CD14-positive monocyte (primary cell): ENCODE measurements around the gene HBG2. TPM values are rescaled to one million over a fixed set of nuclear protein-coding genes. Genes with fewer than 3 reads are reported as not detected.

Experiments used
- DNase-seq, 3 donors: peaks; one replicate each; pipeline ENCODE4 v3.0.0-alpha.2; 2011 to 2022
- H2AFZ ChIP-seq: 2 replicates; pipeline ENCODE4 v1.6.0; 2012; ENCODE audit warnings: mild to moderate bottlenecking, low read depth, low read length, inconsistent platforms; ENCODE audit not compliant: insufficient read depth, poor library complexity, severe bottlenecking
- H3K27ac ChIP-seq, 2 donors: 1 replicate in 1 of 2; 2 replicates in 1 of 2; pipeline ENCODE4 v1.5.1; 2012 to 2013; ENCODE audit warnings: low read length in 2 of 2, control low read depth in 1 of 2, inconsistent platforms in 1 of 2, low read depth in 1 of 2, mild to moderate bottlenecking in 1 of 2
- H3K27me3 ChIP-seq, 2 donors: one replicate each; pipeline versions ENCODE4 v1.6.0 to v1.6.1; 2011 to 2013; ENCODE audit warnings: low read length in 2 of 2; ENCODE audit not compliant: control insufficient read depth in 2 of 2, insufficient read depth in 2 of 2
- H3K36me3 ChIP-seq, 2 donors: replicated peaks in 1 of 2; 1 replicate in 1 of 2; 2 replicates in 1 of 2; pipeline versions ENCODE4 v1.5.1 to v1.6.1; 2012 to 2013; ENCODE audit warnings: low read length in 2 of 2, control low read depth in 1 of 2, inconsistent platforms in 1 of 2, mild to moderate bottlenecking in 1 of 2; ENCODE audit not compliant: insufficient read depth in 2 of 2, control insufficient read depth in 1 of 2
- H3K4me1 ChIP-seq, 2 donors: 1 replicate in 1 of 2; 2 replicates in 1 of 2; pipeline versions ENCODE4 v1.5.1 to v1.6.1; 2012 to 2013; ENCODE audit warnings: low read length in 2 of 2, control low read depth in 1 of 2, inconsistent platforms in 1 of 2, mild to moderate bottlenecking in 1 of 2, moderate library complexity in 1 of 2; ENCODE audit not compliant: insufficient read depth in 2 of 2, control insufficient read depth in 1 of 2
- H3K4me2 ChIP-seq: replicated peaks from 2 replicates; pipeline ENCODE3; 2012; ENCODE audit warnings: low read length, moderate library complexity, mild to moderate bottlenecking; ENCODE audit not compliant: poor library complexity, severe bottlenecking; ENCODE audit errors: extremely low read depth
- H3K4me3 ChIP-seq, 3 experiments: fragments of 200-600 bp in 1 of 3; sonication (generic) in 1 of 3; replicated peaks in 1 of 3; 1 replicate in 2 of 3; 2 replicates in 1 of 3; pipeline ENCODE4 v1.5.1; 2011 to 2013; ENCODE audit warnings: low read length in 3 of 3, mild to moderate bottlenecking in 3 of 3, control low read depth in 2 of 3, low read depth in 2 of 3, inconsistent platforms in 1 of 3, moderate library complexity in 1 of 3
- H3K79me2 ChIP-seq: 2 replicates; pipeline ENCODE4 v1.6.0; 2012; ENCODE audit warnings: mild to moderate bottlenecking, control low read depth, inconsistent platforms, low read length, moderate library complexity; ENCODE audit not compliant: insufficient read depth
- H3K9ac ChIP-seq: 2 replicates; pipeline ENCODE4 v1.6.0; 2017; ENCODE audit warnings: low read length, mild to moderate bottlenecking; ENCODE audit not compliant: insufficient read depth, poor library complexity, severe bottlenecking
- H3K9me3 ChIP-seq, 2 donors: replicated peaks in 1 of 2; 1 replicate in 1 of 2; 2 replicates in 1 of 2; pipeline versions ENCODE4 v1.5.1 to v1.6.1; 2012 to 2013; ENCODE audit warnings: low read length in 2 of 2, control low read depth in 1 of 2; ENCODE audit not compliant: control insufficient read depth in 1 of 2, insufficient read depth in 1 of 2
- H4K20me1 ChIP-seq: 2 replicates; pipeline ENCODE4 v1.6.0; 2012; ENCODE audit warnings: mild to moderate bottlenecking, low read length, control low read depth, moderate library complexity; ENCODE audit not compliant: insufficient read depth
- H3K27ac Mint-ChIP-seq, 7 donors: one replicate each; pipeline ENCODE4 v1.8.0; 2020; ENCODE audit warnings: mild to moderate bottlenecking in 7 of 7, mixed read lengths in 7 of 7, moderate library complexity in 6 of 7, inconsistent platforms in 2 of 7
- H3K27me3 Mint-ChIP-seq, 3 donors: one replicate each; pipeline ENCODE4 v1.8.0; 2021 to 2022; ENCODE audit warnings: low read depth in 3 of 3, mild to moderate bottlenecking in 3 of 3, mixed read lengths in 3 of 3, moderate library complexity in 3 of 3, inconsistent platforms in 1 of 3
- H3K36me3 Mint-ChIP-seq, 2 donors: one replicate each; pipeline ENCODE4 v1.8.0; 2020; ENCODE audit warnings: mixed read lengths in 2 of 2, inconsistent platforms in 1 of 2, mild to moderate bottlenecking in 1 of 2
- H3K4me1 Mint-ChIP-seq: one replicate; pipeline ENCODE4 v1.8.0; 2020; ENCODE audit warnings: mild to moderate bottlenecking, mixed read lengths
- H3K4me3 Mint-ChIP-seq, 2 donors: one replicate each; pipeline ENCODE4 v1.8.0; 2020; ENCODE audit warnings: mild to moderate bottlenecking in 2 of 2, mixed read lengths in 2 of 2, moderate library complexity in 1 of 2
- H3K9me3 Mint-ChIP-seq, 7 donors: one replicate each; pipeline ENCODE4 v1.8.0; 2020 to 2022; ENCODE audit warnings: mixed read lengths in 7 of 7, mild to moderate bottlenecking in 6 of 7, moderate library complexity in 6 of 7, inconsistent platforms in 2 of 7
- WGBS: methylation state at CpG from one replicate; pipeline ENCODE4 v1.1.5; 2013; ENCODE audit warnings: missing lambda C conversion rate; ENCODE audit not compliant: insufficient coverage; 5-methylcytosine and 5-hydroxymethylcytosine counted together
- intact Hi-C, 2 donors: fragments of 100-400 bp; cut with micrococcal nuclease; formaldehyde crosslinking; loops; one replicate each; pipeline versions ENCODE4 v1.15.0 to v1.15.1; 2023
- polyA plus RNA-seq, 3 donors: library from polyadenylated mRNA; depleted of rRNA in 1 of 3; unstranded in 2 of 3; stranded (reverse) in 1 of 3; fragments of 300-500 nt in 2 of 3; fragments of >200 nt in 1 of 3; fragmentation: Illumina TruSeq in 2 of 3; gene quantifications; 1 replicate in 2 of 3; 2 replicates in 1 of 3; pipeline ENCODE4 v1.2.3, GENCODE V29; 2012 to 2021
- TF ChIP-seq, protein P1 (sequence below): fragments of 200-600 bp; IDR thresholded peaks from one replicate; pipeline ENCODE4 v1.8.0; 2022; ENCODE audit warnings: antibody characterized with exemption, mild to moderate bottlenecking

The HBG2 gene
- polyA plus RNA-seq, 3 donors, result 5.1 TPM; not detected in 2

DNA sequence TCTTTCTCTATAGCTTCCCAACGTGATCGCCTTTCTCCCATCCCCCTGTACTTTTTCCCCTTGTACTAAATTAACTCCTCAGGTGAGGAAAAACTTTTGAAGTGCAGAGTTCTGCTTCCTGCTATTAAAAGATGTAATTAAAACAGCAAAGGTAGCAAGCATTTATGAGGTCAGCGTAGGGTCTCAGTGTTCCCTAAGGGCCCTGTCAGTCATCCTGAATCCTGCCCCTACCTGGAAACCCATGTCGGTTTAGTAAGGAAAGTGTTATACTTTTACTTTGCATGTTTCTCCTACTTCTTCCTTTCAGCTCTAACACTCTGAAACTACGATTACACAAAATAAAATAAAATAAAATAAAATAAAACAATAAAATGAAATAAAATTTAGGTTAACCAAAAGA, 26.5 kb downstream of the HBG2 start:
- Histone ChIP-seq H4K20me1 (no peaks in the 10 kb centered on the region), H3K9ac (no peak overlapping the region), H3K4me2 (no peak overlapping the region), H3K27me3 (no peaks in the 10 kb centered on the region), H3K27ac (no peak overlapping the region), H3K79me2 (no peaks in the 10 kb centered on the region), H3K36me3 (no peaks in the 10 kb centered on the region), H3K4me1 (no peaks in the 10 kb centered on the region), H3K9me3 (no peaks in the 10 kb centered on the region), H2AFZ (no peak overlapping the region), H3K4me3 (no peak overlapping the region)
- Mint-ChIP-seq H3K27ac (no peak overlapping the region), H3K36me3 (no peaks in the 10 kb centered on the region), H3K9me3 (peaks cover 0 to 1% (median 0%) of the 10 kb centered on the region in 7 donors), H3K4me3 (no peak overlapping the region), H3K27me3 (no peaks in the 10 kb centered on the region), H3K4me1 (no peaks in the 10 kb centered on the region)
- TF ChIP-seq, protein P1, sequence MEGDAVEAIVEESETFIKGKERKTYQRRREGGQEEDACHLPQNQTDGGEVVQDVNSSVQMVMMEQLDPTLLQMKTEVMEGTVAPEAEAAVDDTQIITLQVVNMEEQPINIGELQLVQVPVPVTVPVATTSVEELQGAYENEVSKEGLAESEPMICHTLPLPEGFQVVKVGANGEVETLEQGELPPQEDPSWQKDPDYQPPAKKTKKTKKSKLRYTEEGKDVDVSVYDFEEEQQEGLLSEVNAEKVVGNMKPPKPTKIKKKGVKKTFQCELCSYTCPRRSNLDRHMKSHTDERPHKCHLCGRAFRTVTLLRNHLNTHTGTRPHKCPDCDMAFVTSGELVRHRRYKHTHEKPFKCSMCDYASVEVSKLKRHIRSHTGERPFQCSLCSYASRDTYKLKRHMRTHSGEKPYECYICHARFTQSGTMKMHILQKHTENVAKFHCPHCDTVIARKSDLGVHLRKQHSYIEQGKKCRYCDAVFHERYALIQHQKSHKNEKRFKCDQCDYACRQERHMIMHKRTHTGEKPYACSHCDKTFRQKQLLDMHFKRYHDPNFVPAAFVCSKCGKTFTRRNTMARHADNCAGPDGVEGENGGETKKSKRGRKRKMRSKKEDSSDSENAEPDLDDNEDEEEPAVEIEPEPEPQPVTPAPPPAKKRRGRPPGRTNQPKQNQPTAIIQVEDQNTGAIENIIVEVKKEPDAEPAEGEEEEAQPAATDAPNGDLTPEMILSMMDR, result no peak
- no CpG with 5 or more reads among the region's 5 CpGs for WGBS
- intact Hi-C loops, result no loop called here
- DNase-seq, result no peak

DNA sequence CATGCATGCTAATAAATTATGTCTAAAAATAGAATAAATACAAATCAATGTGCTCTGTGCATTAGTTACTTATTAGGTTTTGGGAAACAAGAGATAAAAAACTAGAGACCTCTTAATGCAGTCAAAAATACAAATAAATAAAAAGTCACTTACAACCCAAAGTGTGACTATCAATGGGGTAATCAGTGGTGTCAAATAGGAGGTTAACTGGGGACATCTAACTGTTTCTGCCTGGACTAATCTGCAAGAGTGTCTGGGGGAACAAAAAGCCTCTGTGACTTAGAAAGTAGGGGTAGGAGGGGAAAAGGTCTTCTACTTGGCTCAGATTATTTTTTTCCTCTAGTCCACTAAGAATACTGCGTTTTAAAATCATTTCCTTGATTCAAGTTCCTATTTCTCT, 26.9 kb downstream of the HBG2 start:
- no peak overlapping the region for H3K4me3 Mint-ChIP-seq
- intact Hi-C loops, result no loop called here
- no peaks in the 10 kb centered on the region for H3K9me3 ChIP-seq
- no peaks in the 10 kb centered on the region for H3K4me1 Mint-ChIP-seq
- no peaks in the 10 kb centered on the region for H3K27me3 Mint-ChIP-seq
- H3K27me3 ChIP-seq, result no peaks in the 10 kb centered on the region
- TF ChIP-seq, protein P1, result no peak
- no peak overlapping the region for H3K27ac Mint-ChIP-seq
- H2AFZ ChIP-seq, result no peak overlapping the region
- no peaks in the 10 kb centered on the region for H3K36me3 Mint-ChIP-seq
- H4K20me1 ChIP-seq, result no peaks in the 10 kb centered on the region
- no peak overlapping the region for H3K4me2 ChIP-seq
- no peak overlapping the region for H3K9ac ChIP-seq
- H3K79me2 ChIP-seq, result no peaks in the 10 kb centered on the region
- peaks cover 0 to 1% (median 0%) of the 10 kb centered on the region in 7 donors for H3K9me3 Mint-ChIP-seq
- WGBS, result no CpG with 5 or more reads among the region's 1 CpG
- H3K27ac ChIP-seq, result no peak overlapping the region
- H3K4me3 ChIP-seq, result no peak overlapping the region
- no peaks in the 10 kb centered on the region for H3K36me3 ChIP-seq
- no peak for DNase-seq
- no peaks in the 10 kb centered on the region for H3K4me1 ChIP-seq
